ENCODE measurements around the gene MCC. TPM values are rescaled to one million over a fixed set of nuclear protein-coding genes. Genes with fewer than 3 reads are reported as not detected.

MCC gene
- total RNA-seq, 1 experiment from 2014 or later: 7.6 TPM

- Mint-ChIP-seq H3K4me1 (peaks cover 6 to 13% of the 10 kb centered on the region in 2 experiments; a peak in 3 of 4 replicates), H3K27me3 (ENCODE audit: low read depth) (no peaks in the 10 kb centered on the region), H3K27ac (no peak overlapping the region), H3K9me3 (no peaks in the 10 kb centered on the region), H3K36me3 (ENCODE audit: insufficient read depth in 1 of 3, low read depth in 3 of 3) (peaks cover 13 to 44% (median 30%) of the 10 kb centered on the region in 3 experiments; a peak in 6 of 7 replicates), H3K4me3 (no peak overlapping the region)
- Histone ChIP-seq H3K9me3 (ENCODE audit: control insufficient read depth, low read depth, low read length) (no peaks in the 10 kb centered on the region), H3K14ac (ENCODE audit: insufficient read depth, low read length) (no peak overlapping the region), H4K5ac (ENCODE audit: insufficient read length, low read depth, low read length) (no peak overlapping the region), H3K4me1 (ENCODE audit: insufficient read depth, low read length) (no peaks in the 10 kb centered on the region), H4K20me1 (ENCODE audit: control insufficient read depth, insufficient read depth, insufficient read length) (no peaks in the 10 kb centered on the region), H3K4me2 (ENCODE audit: insufficient read depth, insufficient read length, low read length) (no peak overlapping the region), H3K9ac (ENCODE audit: extremely low read depth, insufficient read length, low read length) (no peak overlapping the region), H2AK5ac (ENCODE audit: insufficient read length, low read length) (no peak overlapping the region), H3T11ph (ENCODE audit: low read length) (no peak overlapping the region), H4K8ac (replicated peaks; ENCODE audit: insufficient read length, low read depth, low read length) (no peak overlapping the region), H2BK12ac (ENCODE audit: insufficient read length, low read depth, low read length) (no peak overlapping the region), H3K56ac (ENCODE audit: insufficient read length, low read depth, low read length) (no peak overlapping the region), H2BK15ac (ENCODE audit: low read depth, low read length) (no peak overlapping the region), H2BK20ac (ENCODE audit: low read depth, low read length, poor library complexity, severe bottlenecking) (no peak overlapping the region), H3K23me2 (ENCODE audit: insufficient read length, low read depth, low read length, poor library complexity, severe bottlenecking) (no peaks in the 10 kb centered on the region), H4K91ac (ENCODE audit: insufficient read length, low read depth, low read length) (no peak overlapping the region), H3K27ac (ENCODE audit: insufficient read length, low read depth, low read length) (no peak overlapping the region), H3K18ac (ENCODE audit: insufficient read length, low read depth, low read length) (no peak overlapping the region), H3K79me2 (ENCODE audit: insufficient read depth, low read length) (no peaks in the 10 kb centered on the region), H3K23ac (ENCODE audit: insufficient read length, low read depth, low read length) (no peak overlapping the region), H3K27me3 (ENCODE audit: insufficient read depth, low read length) (no peaks in the 10 kb centered on the region), H2BK120ac (ENCODE audit: low read depth, low read length, poor library complexity, severe bottlenecking) (no peak overlapping the region), H2AFZ (ENCODE audit: low read length) (no peak overlapping the region), H3K79me1 (ENCODE audit: insufficient read depth, low read depth, low read length, poor library complexity, severe bottlenecking) (no peaks in the 10 kb centered on the region), H3K4ac (ENCODE audit: low read depth, low read length) (no peak overlapping the region), H2BK5ac (ENCODE audit: insufficient read length, low read length) (no peak overlapping the region)
- no peak for DNase-seq
- TF ChIP-seq CTCF (conservative IDR thresholded peaks at IDR 0.05): no peak
Measured at GRCh38 chr5:113520429-113520828, 32.2 kb upstream of the MCC start.

Data from H9 (cell line).